ENCODE results near the gene CERS6.
"Not testable (repeated sequence)": the region's sequence is repeated elsewhere in the genome, so short reads cannot be mapped to it uniquely, and the experiment has no call there.

CERS6 gene

GRCh38 chr2:168469281-168469988, 13.4 kb downstream of the CERS6 start:
- no peak for DNase-seq

GRCh38 chr2:168470320-168471162, 14.5 kb downstream of the CERS6 start:
- DNase-seq, result no peak

GRCh38 chr2:168471163-168471475, 15.0 kb downstream of the CERS6 start:
- no peak for DNase-seq

GRCh38 chr2:168475636-168476035, 19.6 kb downstream of the CERS6 start:
- no peak for DNase-seq

GRCh38 chr2:168478206-168478605, 22.1 kb downstream of the CERS6 start:
- no peak for DNase-seq

GRCh38 chr2:168480356-168480755, 24.3 kb downstream of the CERS6 start:
- DNase-seq, result no peak

DNA sequence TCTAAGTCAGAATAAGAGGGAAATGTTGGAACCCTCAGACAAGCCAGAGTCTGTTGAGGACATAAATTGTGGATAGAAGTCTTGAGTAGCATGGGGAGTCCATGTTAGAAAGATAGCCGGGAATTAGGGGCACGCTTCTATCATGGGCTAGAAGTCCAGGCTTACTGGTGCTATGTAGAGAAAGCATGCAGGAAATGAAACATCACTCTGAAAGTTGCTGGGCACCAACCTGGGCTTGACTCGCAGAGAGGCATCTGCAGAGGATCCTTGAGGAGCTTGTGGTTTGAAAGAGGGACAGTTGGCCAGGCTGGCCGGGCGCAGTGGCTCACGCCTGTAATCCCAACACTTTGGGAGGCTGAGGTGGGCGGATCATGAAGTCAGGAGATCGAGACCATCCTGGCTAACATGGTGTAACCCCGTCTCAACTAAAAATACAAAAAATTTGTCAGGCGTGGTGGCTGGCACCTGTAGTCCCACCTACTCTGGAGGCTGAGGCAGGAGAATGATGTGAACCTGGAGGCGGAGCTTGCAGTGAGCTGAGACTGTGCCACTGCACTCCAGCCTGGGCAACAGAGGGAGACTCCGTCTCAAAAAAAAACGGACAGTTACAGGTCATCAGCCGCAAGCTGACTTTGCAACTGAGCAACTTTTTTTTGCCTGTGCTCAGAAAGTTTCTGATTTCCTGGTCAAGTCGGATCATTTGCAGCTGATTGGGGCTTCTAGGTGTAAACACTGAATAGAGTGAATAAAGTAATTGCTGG, 24.9 kb downstream of the CERS6 start:
- no peak for DNase-seq

DNA sequence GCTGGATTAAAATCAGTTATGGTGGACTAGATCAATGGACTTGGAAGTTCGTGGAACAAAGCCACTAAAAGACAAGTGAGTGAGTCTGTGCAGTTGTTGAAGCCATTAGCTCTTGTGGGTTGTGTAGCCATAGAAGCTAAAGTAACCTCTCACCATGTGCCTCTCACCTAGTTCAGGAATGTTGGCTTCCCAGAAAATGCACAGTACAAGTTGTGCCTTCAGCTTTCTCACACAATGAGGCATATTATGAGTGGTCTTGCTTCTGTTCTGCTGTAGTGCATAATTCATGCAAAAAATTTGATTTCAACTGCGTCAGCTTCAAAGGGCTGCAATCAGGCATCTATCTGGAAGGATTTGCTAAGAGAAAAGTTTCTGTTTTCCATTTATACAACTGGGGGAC, 26.2 kb downstream of the CERS6 start:
- DNase-seq, result no peak

GRCh38 chr2:168482952-168483831, 27.1 kb downstream of the CERS6 start:
- DNase-seq, result no peak

DNA sequence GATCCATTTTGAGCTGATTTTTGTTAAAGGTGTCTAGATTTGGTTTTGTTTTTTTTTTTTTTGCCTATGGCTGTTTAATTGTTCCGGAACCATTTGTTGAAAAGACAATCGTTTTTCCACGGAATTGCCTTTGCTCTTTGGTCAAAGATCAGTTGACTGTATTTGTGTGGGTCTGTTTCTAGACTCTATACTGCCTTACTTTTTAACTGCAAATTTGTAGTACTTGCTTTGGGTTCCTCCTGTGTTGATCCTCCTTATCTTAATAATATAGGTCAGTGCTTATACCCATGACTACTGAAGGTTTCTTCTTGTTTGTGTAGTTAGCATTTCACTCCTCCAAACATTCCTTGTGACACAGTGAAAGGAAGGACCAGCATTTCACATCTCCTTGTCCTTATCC, 30.4 kb downstream of the CERS6 start:
- no peak for DNase-seq

GRCh38 chr2:168490015-168490874, 34.2 kb downstream of the CERS6 start:
- DNase-seq, result peak; percentile 48 to 50

- DNase-seq, result peak; percentile 12 to 21
These were observed 35.0 kb downstream of the CERS6 start for GRCh38 chr2:168490946-168491605.

GRCh38 chr2:168491728-168492127, 35.7 kb downstream of the CERS6 start:
- DNase-seq, result not testable (repeated sequence)

DNA sequence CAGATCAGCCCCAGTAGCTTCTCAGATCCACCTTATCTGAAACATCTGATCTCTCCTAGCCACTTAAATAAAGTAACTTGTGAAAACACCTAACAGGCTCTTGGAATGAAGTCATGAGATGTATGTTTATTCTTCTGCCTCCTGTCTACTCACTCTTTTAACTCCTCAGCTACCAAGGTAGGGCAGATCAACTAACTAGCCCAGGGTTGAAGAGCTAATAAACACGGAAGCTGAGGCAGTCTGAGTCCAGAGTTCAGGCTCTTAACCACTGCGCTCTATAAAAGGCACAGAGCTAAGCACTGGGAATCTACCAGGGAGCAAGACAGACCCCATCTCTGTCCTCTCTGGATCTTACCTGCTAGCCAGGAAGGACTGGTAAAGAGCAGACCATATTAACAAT, 37.1 kb downstream of the CERS6 start:
- not testable (repeated sequence) for DNase-seq

GRCh38 chr2:168494190-168494711, 38.2 kb downstream of the CERS6 start:
- DNase-seq, result no peak

DNA sequence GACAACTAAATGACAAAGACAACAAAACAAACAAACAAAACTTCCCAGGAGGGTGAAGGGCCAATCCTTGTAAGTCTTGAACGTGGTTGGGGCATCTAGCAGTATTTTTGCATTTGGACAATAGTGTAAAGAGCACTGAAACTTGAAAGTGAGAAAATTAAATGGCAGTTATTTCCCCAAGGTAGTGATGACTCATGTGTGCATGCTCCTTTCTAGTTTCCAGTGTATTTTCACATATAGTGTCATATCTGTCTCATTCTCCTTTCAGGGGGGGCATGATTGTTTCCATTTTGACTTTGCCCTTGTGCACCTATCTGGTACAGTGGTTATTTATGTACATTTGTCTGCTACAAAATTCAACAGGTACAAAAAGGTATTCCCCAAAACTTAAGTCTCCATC, 39.5 kb downstream of the CERS6 start:
- DNase-seq, result no peak

DNA sequence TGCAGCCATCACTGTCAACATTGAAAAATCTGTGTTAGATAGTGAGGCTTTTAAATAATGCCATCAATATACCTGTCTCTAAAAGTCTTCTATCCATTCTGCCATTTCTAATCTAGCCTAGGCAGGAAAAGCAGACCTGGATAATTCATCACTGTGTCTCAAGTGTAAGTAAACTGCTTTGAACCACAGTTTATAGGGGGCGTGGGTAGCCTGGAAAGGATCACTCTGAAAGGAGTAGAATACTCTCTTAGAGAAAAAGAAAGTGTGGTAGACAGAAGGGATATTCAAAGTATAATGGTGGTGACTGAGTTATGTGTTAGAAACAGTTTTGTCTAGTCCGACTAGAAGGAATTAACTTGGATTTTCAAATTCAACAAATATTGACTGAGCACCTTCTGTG, 40.8 kb downstream of the CERS6 start:
- DNase-seq, result no peak

DNA sequence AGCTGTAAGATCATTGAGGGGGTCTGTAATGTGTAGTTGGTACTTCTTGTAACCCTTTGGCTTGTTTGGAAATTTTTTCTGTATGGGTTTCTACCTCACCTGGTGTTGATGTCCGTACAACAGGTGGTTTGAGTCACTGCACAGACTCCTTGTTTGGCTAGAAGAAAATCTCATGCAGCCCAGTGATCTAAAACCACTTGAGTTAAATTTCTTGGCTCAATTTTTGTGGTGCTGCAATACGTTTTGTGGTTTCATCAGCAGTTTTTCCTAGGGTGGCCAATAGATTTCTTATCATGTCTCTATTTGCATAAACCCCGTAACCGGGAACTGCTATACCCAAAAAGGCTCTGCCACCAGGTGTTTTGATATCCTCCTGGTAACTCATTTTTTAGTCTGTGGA, 43.4 kb downstream of the CERS6 start:
- no peak for DNase-seq

GRCh38 chr2:168500516-168500915, 44.4 kb downstream of the CERS6 start:
- DNase-seq, result no peak

GRCh38 chr2:168501466-168502065, 45.5 kb downstream of the CERS6 start:
- no peak for DNase-seq
